ENCODE measurements around the gene CRIP1.

Gene CRIP1

GRCh38 chr14:105501504-105502291 is 15.0 kb downstream of the CRIP1 start:
- Histone ChIP-seq H3K9me3 (ENCODE audit: control insufficient read depth in 2 of 2, low read length in 2 of 2) (no peaks in the 10 kb centered on the region), H3K4me1 (ENCODE audit: control insufficient read depth in 2 of 2, insufficient read depth in 2 of 2, low read length in 2 of 2) (no peaks in the 10 kb centered on the region), H3K27ac (ENCODE audit: low read depth in 2 of 2, low read length in 2 of 2) (no peak overlapping the region), H3K9ac (ENCODE audit: low read depth in 1 of 2, low read length in 2 of 2) (no peak overlapping the region), H3K27me3 (ENCODE audit: control insufficient read depth in 2 of 2, insufficient read depth in 2 of 2, low read length in 2 of 2) (no peaks in the 10 kb centered on the region), H3K4me3 (ENCODE audit: low read length in 2 of 2) (no peak overlapping the region), H3K36me3 (ENCODE audit: control insufficient read depth in 2 of 2, insufficient read depth in 2 of 2, low read length in 2 of 2) (no peaks in the 10 kb centered on the region)

- no peak overlapping the region for H3K4me3 ChIP-seq (ENCODE audit: low read length in 2 of 2)
- no peaks in the 10 kb centered on the region for H3K9me3 ChIP-seq (ENCODE audit: control insufficient read depth in 2 of 2, low read length in 2 of 2)
- no peak overlapping the region for H3K27ac ChIP-seq (ENCODE audit: low read depth in 2 of 2, low read length in 2 of 2)
- H3K9ac ChIP-seq (ENCODE audit: low read depth in 1 of 2, low read length in 2 of 2): no peak overlapping the region
- H3K27me3 ChIP-seq (ENCODE audit: control insufficient read depth in 2 of 2, insufficient read depth in 2 of 2, low read length in 2 of 2): no peaks in the 10 kb centered on the region
- no peaks in the 10 kb centered on the region for H3K36me3 ChIP-seq (ENCODE audit: control insufficient read depth in 2 of 2, insufficient read depth in 2 of 2, low read length in 2 of 2)
- no peaks in the 10 kb centered on the region for H3K4me1 ChIP-seq (ENCODE audit: control insufficient read depth in 2 of 2, insufficient read depth in 2 of 2, low read length in 2 of 2)
Measured at GRCh38 chr14:105502446-105503295, 16.0 kb downstream of the CRIP1 start.

- H3K9me3 ChIP-seq (ENCODE audit: control insufficient read depth in 2 of 2, low read length in 2 of 2): no peaks in the 10 kb centered on the region
Measured at GRCh38 chr14:105503296-105503640, 16.6 kb downstream of the CRIP1 start.

GRCh38 chr14:105503935-105504692 is 17.4 kb downstream of the CRIP1 start:
- no peaks in the 10 kb centered on the region for H3K36me3 ChIP-seq (ENCODE audit: control insufficient read depth in 2 of 2, insufficient read depth in 2 of 2, low read length in 2 of 2)
- no peaks in the 10 kb centered on the region for H3K9me3 ChIP-seq (ENCODE audit: control insufficient read depth in 2 of 2, low read length in 2 of 2)
- no peak overlapping the region for H3K4me3 ChIP-seq (ENCODE audit: low read length in 2 of 2)
- no peak overlapping the region for H3K9ac ChIP-seq (ENCODE audit: low read depth in 1 of 2, low read length in 2 of 2)
- no peak overlapping the region for H3K27ac ChIP-seq (ENCODE audit: low read depth in 2 of 2, low read length in 2 of 2)
- H3K4me1 ChIP-seq (ENCODE audit: control insufficient read depth in 2 of 2, insufficient read depth in 2 of 2, low read length in 2 of 2): no peaks in the 10 kb centered on the region
- peaks cover 0 to 3% of the 10 kb centered on the region in 2 donors for H3K27me3 ChIP-seq (ENCODE audit: control insufficient read depth in 2 of 2, insufficient read depth in 2 of 2, low read length in 2 of 2)

More at GRCh38 chr14:105503296-105503640, 16.6 kb downstream of the CRIP1 start:
- H3K4me1 ChIP-seq (ENCODE audit: control insufficient read depth in 2 of 2, insufficient read depth in 2 of 2, low read length in 2 of 2): no peaks in the 10 kb centered on the region
- H3K27me3 ChIP-seq (ENCODE audit: control insufficient read depth in 2 of 2, insufficient read depth in 2 of 2, low read length in 2 of 2): no peaks in the 10 kb centered on the region
- H3K36me3 ChIP-seq (ENCODE audit: control insufficient read depth in 2 of 2, insufficient read depth in 2 of 2, low read length in 2 of 2): no peaks in the 10 kb centered on the region
- H3K4me3 ChIP-seq (ENCODE audit: low read length in 2 of 2): no peak overlapping the region
- H3K27ac ChIP-seq (ENCODE audit: low read depth in 2 of 2, low read length in 2 of 2): no peak overlapping the region
- no peak overlapping the region for H3K9ac ChIP-seq (ENCODE audit: low read depth in 1 of 2, low read length in 2 of 2)

GRCh38 chr14:105505101-105505500 is 18.4 kb downstream of the CRIP1 start:
- no peak overlapping the region for H3K27ac ChIP-seq (ENCODE audit: low read depth in 2 of 2, low read length in 2 of 2)
- H3K4me1 ChIP-seq (ENCODE audit: control insufficient read depth in 2 of 2, insufficient read depth in 2 of 2, low read length in 2 of 2): no peaks in the 10 kb centered on the region
- H3K36me3 ChIP-seq (ENCODE audit: control insufficient read depth in 2 of 2, insufficient read depth in 2 of 2, low read length in 2 of 2): no peaks in the 10 kb centered on the region
- H3K4me3 ChIP-seq (ENCODE audit: low read length in 2 of 2): no peak overlapping the region
- no peaks in the 10 kb centered on the region for H3K9me3 ChIP-seq (ENCODE audit: control insufficient read depth in 2 of 2, low read length in 2 of 2)
- H3K27me3 ChIP-seq (ENCODE audit: control insufficient read depth in 2 of 2, insufficient read depth in 2 of 2, low read length in 2 of 2): peaks cover 0 to 3% of the 10 kb centered on the region in 2 donors
- H3K9ac ChIP-seq (ENCODE audit: low read depth in 1 of 2, low read length in 2 of 2): no peak overlapping the region

GRCh38 chr14:105507247-105507646 is 20.6 kb downstream of the CRIP1 start:
- no peaks in the 10 kb centered on the region for H3K4me1 ChIP-seq (ENCODE audit: control insufficient read depth in 2 of 2, insufficient read depth in 2 of 2, low read length in 2 of 2)
- H3K27ac ChIP-seq (ENCODE audit: low read depth in 2 of 2, low read length in 2 of 2): no peak overlapping the region
- H3K9me3 ChIP-seq (ENCODE audit: control insufficient read depth in 2 of 2, low read length in 2 of 2): no peaks in the 10 kb centered on the region
- H3K9ac ChIP-seq (ENCODE audit: low read depth in 1 of 2, low read length in 2 of 2): no peak overlapping the region
- H3K4me3 ChIP-seq (ENCODE audit: low read length in 2 of 2): no peak overlapping the region
- H3K27me3 ChIP-seq (ENCODE audit: control insufficient read depth in 2 of 2, insufficient read depth in 2 of 2, low read length in 2 of 2): peaks cover 0 to 3% of the 10 kb centered on the region in 2 donors
- H3K36me3 ChIP-seq (ENCODE audit: control insufficient read depth in 2 of 2, insufficient read depth in 2 of 2, low read length in 2 of 2): no peaks in the 10 kb centered on the region

GRCh38 chr14:105508069-105508468 is 21.4 kb downstream of the CRIP1 start:
- Histone ChIP-seq H3K9ac (ENCODE audit: low read depth in 1 of 2, low read length in 2 of 2) (no peak overlapping the region), H3K36me3 (ENCODE audit: control insufficient read depth in 2 of 2, insufficient read depth in 2 of 2, low read length in 2 of 2) (no peaks in the 10 kb centered on the region), H3K27ac (ENCODE audit: low read depth in 2 of 2, low read length in 2 of 2) (no peak overlapping the region), H3K27me3 (ENCODE audit: control insufficient read depth in 2 of 2, insufficient read depth in 2 of 2, low read length in 2 of 2) (peaks cover 0 to 9% of the 10 kb centered on the region in 2 donors), H3K9me3 (ENCODE audit: control insufficient read depth in 2 of 2, low read length in 2 of 2) (no peaks in the 10 kb centered on the region), H3K4me1 (ENCODE audit: control insufficient read depth in 2 of 2, insufficient read depth in 2 of 2, low read length in 2 of 2) (no peaks in the 10 kb centered on the region), H3K4me3 (ENCODE audit: low read length in 2 of 2) (no peak overlapping the region)

- Histone ChIP-seq H3K9me3 (ENCODE audit: control insufficient read depth in 2 of 2, low read length in 2 of 2) (no peaks in the 10 kb centered on the region), H3K9ac (ENCODE audit: low read depth in 1 of 2, low read length in 2 of 2) (no peak overlapping the region), H3K4me1 (ENCODE audit: control insufficient read depth in 2 of 2, insufficient read depth in 2 of 2, low read length in 2 of 2) (no peaks in the 10 kb centered on the region), H3K4me3 (ENCODE audit: low read length in 2 of 2) (no peak overlapping the region), H3K27ac (ENCODE audit: low read depth in 2 of 2, low read length in 2 of 2) (no peak overlapping the region), H3K36me3 (ENCODE audit: control insufficient read depth in 2 of 2, insufficient read depth in 2 of 2, low read length in 2 of 2) (no peaks in the 10 kb centered on the region), H3K27me3 (ENCODE audit: control insufficient read depth in 2 of 2, insufficient read depth in 2 of 2, low read length in 2 of 2) (peaks cover 0 to 10% of the 10 kb centered on the region in 2 donors)
Measured at GRCh38 chr14:105508601-105509000, 21.9 kb downstream of the CRIP1 start.

GRCh38 chr14:105517096-105517495 is 30.4 kb downstream of the CRIP1 start:
- Histone ChIP-seq H3K4me1 (ENCODE audit: control insufficient read depth in 2 of 2, insufficient read depth in 2 of 2, low read length in 2 of 2) (no peaks in the 10 kb centered on the region), H3K27ac (ENCODE audit: low read depth in 2 of 2, low read length in 2 of 2) (no peak overlapping the region), H3K9me3 (ENCODE audit: control insufficient read depth in 2 of 2, low read length in 2 of 2) (no peaks in the 10 kb centered on the region), H3K9ac (ENCODE audit: low read depth in 1 of 2, low read length in 2 of 2) (no peak overlapping the region), H3K27me3 (ENCODE audit: control insufficient read depth in 2 of 2, insufficient read depth in 2 of 2, low read length in 2 of 2) (peaks cover 7% of the 10 kb centered on the region in 2 donors), H3K4me3 (ENCODE audit: low read length in 2 of 2) (no peak overlapping the region), H3K36me3 (ENCODE audit: control insufficient read depth in 2 of 2, insufficient read depth in 2 of 2, low read length in 2 of 2) (no peaks in the 10 kb centered on the region)

Data from mucosa of rectum (tissue), 2 donors.